GM19035 (cell line): Measurements from ENCODE around the gene SSR1.
A peak's percentile ranks its signal among the peaks of the same experiment; 100 is the strongest.

Source experiments
- ATAC-seq: cut with Tn5 transposase; IDR thresholded peaks from one replicate; pipeline ENCODE4 v1.9.1; 2021; ENCODE audit not compliant: unreplicated experiment

Gene SSR1

GRCh38 chr6:7241709-7242645, 71.0 kb downstream of the SSR1 start:
- ATAC-seq: no peak

GRCh38 chr6:7241160-7241559, 71.8 kb downstream of the SSR1 start:
- ATAC-seq: no peak

GRCh38 chr6:7240351-7240750, 72.6 kb downstream of the SSR1 start:
- ATAC-seq: no peak

GRCh38 chr6:7239590-7239948, 73.4 kb downstream of the SSR1 start:
- ATAC-seq: no peak

- peak; percentile 49 for ATAC-seq
Observed at GRCh38 chr6:7238900-7239589, 74.0 kb downstream of the SSR1 start.

GRCh38 chr6:7238526-7238899, 74.5 kb downstream of the SSR1 start:
- ATAC-seq: no peak

- ATAC-seq: no peak
Observed at GRCh38 chr6:7237653-7238188, 75.3 kb downstream of the SSR1 start.

- ATAC-seq: peak; percentile 52
Observed at GRCh38 chr6:7236306-7237209, 76.4 kb downstream of the SSR1 start.

GRCh38 chr6:7235712-7236305, 77.2 kb downstream of the SSR1 start:
- ATAC-seq: no peak

GRCh38 chr6:7234547-7234946, 78.5 kb downstream of the SSR1 start:
- no peak for ATAC-seq

- no peak for ATAC-seq
Observed at GRCh38 chr6:7232351-7232750, 80.6 kb downstream of the SSR1 start.

GRCh38 chr6:7230956-7231713, 81.9 kb downstream of the SSR1 start:
- no peak for ATAC-seq

- no peak for ATAC-seq
Observed at GRCh38 chr6:7230327-7230691, 82.7 kb downstream of the SSR1 start.

GRCh38 chr6:7229376-7230326, 83.3 kb downstream of the SSR1 start:
- ATAC-seq: no peak

- no peak for ATAC-seq
Observed at GRCh38 chr6:7228662-7229375, 84.2 kb downstream of the SSR1 start.

GRCh38 chr6:7224731-7225130, 88.3 kb downstream of the SSR1 start:
- ATAC-seq: no peak

- ATAC-seq: no peak
Observed at GRCh38 chr6:7222197-7222596, 90.8 kb downstream of the SSR1 start.

- ATAC-seq: no peak
Observed at GRCh38 chr6:7219310-7219709, 93.7 kb downstream of the SSR1 start.
